Right atrium auricular region (tissue), 2 donors: Measurements from ENCODE around the gene APOL4. TPM values are rescaled to one million over a fixed set of nuclear protein-coding genes. Genes with fewer than 3 reads are reported as not detected.

Experiments used
- DNase-seq: peaks from one replicate; pipeline ENCODE4 v3.0.0-alpha.2; 2019; ENCODE audit warnings: low spot score
- H3K27ac ChIP-seq, 2 donors: fragments of 200-600 bp; sonication (generic); 1 replicate in 1 of 2; 2 replicates in 1 of 2; pipeline ENCODE4 v1.5.1; 2016 to 2019
- H3K27me3 ChIP-seq, 2 donors: fragments of 200-600 bp; sonication (generic); one replicate each; pipeline versions ENCODE4 v1.5.1 to v1.6.0; 2017 to 2019
- H3K36me3 ChIP-seq: fragments of 200-600 bp; sonication (generic); one replicate; pipeline ENCODE4 v1.5.1; 2016
- H3K4me1 ChIP-seq, 2 donors: fragments of 200-600 bp; sonication (generic); one replicate each; pipeline versions ENCODE4 v1.5.1 to v1.6.0; 2017 to 2019
- H3K4me3 ChIP-seq, 2 donors: fragments of 200-600 bp; sonication (generic); 1 replicate in 1 of 2; 2 replicates in 1 of 2; pipeline ENCODE4 v1.5.1; 2017 to 2019; ENCODE audit warnings: mild to moderate bottlenecking in 1 of 2, moderate library complexity in 1 of 2
- H3K9me3 ChIP-seq, 2 donors: fragments of 200-600 bp; sonication (generic); one replicate each; pipeline ENCODE4 v1.5.1; 2019
- total RNA-seq, 2 donors: library from RNA; depleted of rRNA; stranded (reverse); fragments of >200 nt; gene quantifications; one replicate each; pipeline ENCODE4 v1.1.0, GENCODE V29; 2016
- TF ChIP-seq, protein P1 (sequence below), 2 donors: fragments of 200-600 bp; sonication (generic); IDR thresholded peaks; one replicate each; pipeline ENCODE4 v1.5.1; 2019; ENCODE audit warnings: antibody characterized with exemption in 2 of 2

Gene APOL4
- total RNA-seq, 2 donors from 2014 or later: 0.24 to 2.1 TPM

- no peak overlapping the region for H3K4me3 ChIP-seq
- DNase-seq: no peak
- H3K27ac ChIP-seq: no peak overlapping the region
- no peaks in the 10 kb centered on the region for H3K9me3 ChIP-seq
- no peaks in the 10 kb centered on the region for H3K4me1 ChIP-seq
- H3K27me3 ChIP-seq: no peaks in the 10 kb centered on the region
- TF ChIP-seq, protein P1, sequence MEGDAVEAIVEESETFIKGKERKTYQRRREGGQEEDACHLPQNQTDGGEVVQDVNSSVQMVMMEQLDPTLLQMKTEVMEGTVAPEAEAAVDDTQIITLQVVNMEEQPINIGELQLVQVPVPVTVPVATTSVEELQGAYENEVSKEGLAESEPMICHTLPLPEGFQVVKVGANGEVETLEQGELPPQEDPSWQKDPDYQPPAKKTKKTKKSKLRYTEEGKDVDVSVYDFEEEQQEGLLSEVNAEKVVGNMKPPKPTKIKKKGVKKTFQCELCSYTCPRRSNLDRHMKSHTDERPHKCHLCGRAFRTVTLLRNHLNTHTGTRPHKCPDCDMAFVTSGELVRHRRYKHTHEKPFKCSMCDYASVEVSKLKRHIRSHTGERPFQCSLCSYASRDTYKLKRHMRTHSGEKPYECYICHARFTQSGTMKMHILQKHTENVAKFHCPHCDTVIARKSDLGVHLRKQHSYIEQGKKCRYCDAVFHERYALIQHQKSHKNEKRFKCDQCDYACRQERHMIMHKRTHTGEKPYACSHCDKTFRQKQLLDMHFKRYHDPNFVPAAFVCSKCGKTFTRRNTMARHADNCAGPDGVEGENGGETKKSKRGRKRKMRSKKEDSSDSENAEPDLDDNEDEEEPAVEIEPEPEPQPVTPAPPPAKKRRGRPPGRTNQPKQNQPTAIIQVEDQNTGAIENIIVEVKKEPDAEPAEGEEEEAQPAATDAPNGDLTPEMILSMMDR (IDR thresholded peaks at IDR 0.05): no peak
- no peaks in the 10 kb centered on the region for H3K36me3 ChIP-seq
Observed at GRCh38 chr22:36182056-36182455, 19.6 kb downstream of the APOL4 start.

GRCh38 chr22:36180928-36181327 lies 20.7 kb downstream of the APOL4 start:
- Histone ChIP-seq H3K4me1 (no peaks in the 10 kb centered on the region), H3K9me3 (no peaks in the 10 kb centered on the region), H3K27ac (no peak overlapping the region), H3K36me3 (no peaks in the 10 kb centered on the region), H3K27me3 (no peaks in the 10 kb centered on the region), H3K4me3 (no peak overlapping the region)
- TF ChIP-seq, protein P1 (IDR thresholded peaks at IDR 0.05): no peak
- no peak for DNase-seq

- H3K4me3 ChIP-seq: no peak overlapping the region
- H3K27ac ChIP-seq: no peak overlapping the region
- H3K4me1 ChIP-seq: no peaks in the 10 kb centered on the region
- H3K27me3 ChIP-seq: no peaks in the 10 kb centered on the region
- no peaks in the 10 kb centered on the region for H3K36me3 ChIP-seq
- TF ChIP-seq, protein P1 (IDR thresholded peaks at IDR 0.05): peak; percentile 73 to 88
- no peaks in the 10 kb centered on the region for H3K9me3 ChIP-seq
- DNase-seq: peak; percentile 92
Observed at GRCh38 chr22:36180038-36180880, 21.4 kb downstream of the APOL4 start.

DNA sequence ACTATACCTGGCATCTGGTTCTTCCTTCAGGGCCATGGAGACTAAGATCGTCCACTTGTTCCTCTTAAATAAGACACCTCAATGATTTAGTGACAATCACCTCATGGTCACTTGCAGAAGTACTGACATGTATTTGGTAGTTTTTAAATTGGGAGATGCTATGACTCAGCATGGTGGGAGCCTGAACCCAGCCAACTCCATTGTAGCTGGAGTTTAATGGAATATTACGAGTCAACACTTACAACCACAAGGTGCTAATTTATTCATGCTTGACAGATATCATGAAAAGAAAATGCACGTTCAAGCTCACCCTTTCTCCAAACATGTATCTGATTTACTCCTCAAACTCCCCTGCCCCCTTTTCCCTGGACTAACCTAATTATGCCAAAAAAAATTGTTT lies 24.4 kb downstream of the APOL4 start:
- TF ChIP-seq, protein P1 (IDR thresholded peaks at IDR 0.05): no peak
- Histone ChIP-seq H3K27me3 (no peaks in the 10 kb centered on the region), H3K27ac (no peak overlapping the region), H3K4me3 (no peak overlapping the region), H3K36me3 (no peaks in the 10 kb centered on the region), H3K9me3 (no peaks in the 10 kb centered on the region), H3K4me1 (no peaks in the 10 kb centered on the region)
- DNase-seq: peak; percentile 46

GRCh38 chr22:36175892-36176291 lies 25.7 kb downstream of the APOL4 start:
- H3K4me3 ChIP-seq: no peak overlapping the region
- no peaks in the 10 kb centered on the region for H3K4me1 ChIP-seq
- TF ChIP-seq, protein P1 (IDR thresholded peaks at IDR 0.05): no peak
- no peaks in the 10 kb centered on the region for H3K9me3 ChIP-seq
- no peak overlapping the region for H3K27ac ChIP-seq
- no peaks in the 10 kb centered on the region for H3K27me3 ChIP-seq
- no peak for DNase-seq
- H3K36me3 ChIP-seq: no peaks in the 10 kb centered on the region
